ENCODE results near the gene LRRN2.

LRRN2 gene

DNA sequence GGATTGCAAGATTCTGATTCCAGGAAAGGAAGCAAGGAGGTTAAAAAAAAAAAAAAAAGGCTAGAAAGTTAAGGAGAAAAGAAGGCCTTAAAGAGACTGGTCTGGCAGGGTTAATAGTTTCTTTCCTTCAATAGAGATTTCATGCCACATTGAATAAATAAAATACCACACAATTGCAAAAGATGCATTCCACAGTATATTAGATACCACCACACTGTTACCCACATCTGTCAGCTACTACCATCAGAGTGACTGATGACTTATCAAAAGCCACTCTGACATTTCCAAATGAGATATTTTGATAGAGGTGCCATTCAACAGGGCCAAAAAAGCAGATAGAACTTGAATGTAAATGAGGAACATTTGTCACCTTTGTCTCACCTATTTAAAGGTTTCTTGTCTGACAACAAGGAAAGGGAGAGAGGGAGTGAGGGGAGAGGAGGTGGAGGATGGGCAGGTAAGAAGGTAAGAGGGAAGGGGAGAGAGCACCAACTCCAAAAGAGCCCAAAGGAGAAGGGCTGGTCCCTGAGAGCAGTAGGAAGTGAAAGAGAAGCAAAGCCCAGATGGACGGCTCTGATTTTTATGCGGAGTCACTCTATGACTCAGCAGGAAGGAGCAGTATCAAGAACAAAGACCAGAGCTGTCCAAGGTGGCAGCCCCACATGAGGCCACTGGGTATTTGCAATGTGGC lies 38.3 kb downstream of the LRRN2 start:
- Histone ChIP-seq H3K4me3 (ENCODE audit: low read depth, low read length) (no peak overlapping the region), H3K27me3 (no peaks in the 10 kb centered on the region), H3K36me3 (no peaks in the 10 kb centered on the region), H3K9me3 (no peaks in the 10 kb centered on the region), H3K4me1 (peaks cover 42% of the 10 kb centered on the region)
- TF ChIP-seq, protein P1, sequence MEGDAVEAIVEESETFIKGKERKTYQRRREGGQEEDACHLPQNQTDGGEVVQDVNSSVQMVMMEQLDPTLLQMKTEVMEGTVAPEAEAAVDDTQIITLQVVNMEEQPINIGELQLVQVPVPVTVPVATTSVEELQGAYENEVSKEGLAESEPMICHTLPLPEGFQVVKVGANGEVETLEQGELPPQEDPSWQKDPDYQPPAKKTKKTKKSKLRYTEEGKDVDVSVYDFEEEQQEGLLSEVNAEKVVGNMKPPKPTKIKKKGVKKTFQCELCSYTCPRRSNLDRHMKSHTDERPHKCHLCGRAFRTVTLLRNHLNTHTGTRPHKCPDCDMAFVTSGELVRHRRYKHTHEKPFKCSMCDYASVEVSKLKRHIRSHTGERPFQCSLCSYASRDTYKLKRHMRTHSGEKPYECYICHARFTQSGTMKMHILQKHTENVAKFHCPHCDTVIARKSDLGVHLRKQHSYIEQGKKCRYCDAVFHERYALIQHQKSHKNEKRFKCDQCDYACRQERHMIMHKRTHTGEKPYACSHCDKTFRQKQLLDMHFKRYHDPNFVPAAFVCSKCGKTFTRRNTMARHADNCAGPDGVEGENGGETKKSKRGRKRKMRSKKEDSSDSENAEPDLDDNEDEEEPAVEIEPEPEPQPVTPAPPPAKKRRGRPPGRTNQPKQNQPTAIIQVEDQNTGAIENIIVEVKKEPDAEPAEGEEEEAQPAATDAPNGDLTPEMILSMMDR (IDR thresholded peaks at IDR 0.05; ENCODE audit: low read depth, low read length): no peak
- peak; percentile 42 for DNase-seq

DNA sequence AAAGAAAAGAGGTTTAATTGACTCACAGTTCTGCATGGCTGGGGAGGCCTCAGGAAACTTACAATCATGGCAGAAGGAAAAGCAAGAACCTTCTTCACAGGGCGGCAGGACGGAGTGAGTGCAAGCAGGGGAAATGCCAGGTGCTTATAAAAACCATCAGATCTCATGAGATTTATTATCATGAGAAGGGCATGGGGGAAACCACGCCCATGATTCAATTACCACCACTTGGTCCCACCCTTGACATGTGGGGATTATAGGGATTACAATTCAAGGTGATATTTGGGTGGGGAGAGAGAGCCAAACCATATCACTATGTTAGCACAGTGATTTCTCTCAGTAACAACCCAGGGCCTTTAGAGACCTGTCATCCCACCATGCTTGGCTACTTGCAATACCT lies 39.9 kb downstream of the LRRN2 start:
- H3K4me1 ChIP-seq: peaks cover 30% of the 10 kb centered on the region
- TF ChIP-seq, protein P1 (IDR thresholded peaks at IDR 0.05; ENCODE audit: low read depth, low read length): no peak
- H3K36me3 ChIP-seq: no peaks in the 10 kb centered on the region
- no peak for DNase-seq
- no peak overlapping the region for H3K4me3 ChIP-seq (ENCODE audit: low read depth, low read length)
- H3K27me3 ChIP-seq: no peaks in the 10 kb centered on the region
- no peaks in the 10 kb centered on the region for H3K9me3 ChIP-seq

DNA sequence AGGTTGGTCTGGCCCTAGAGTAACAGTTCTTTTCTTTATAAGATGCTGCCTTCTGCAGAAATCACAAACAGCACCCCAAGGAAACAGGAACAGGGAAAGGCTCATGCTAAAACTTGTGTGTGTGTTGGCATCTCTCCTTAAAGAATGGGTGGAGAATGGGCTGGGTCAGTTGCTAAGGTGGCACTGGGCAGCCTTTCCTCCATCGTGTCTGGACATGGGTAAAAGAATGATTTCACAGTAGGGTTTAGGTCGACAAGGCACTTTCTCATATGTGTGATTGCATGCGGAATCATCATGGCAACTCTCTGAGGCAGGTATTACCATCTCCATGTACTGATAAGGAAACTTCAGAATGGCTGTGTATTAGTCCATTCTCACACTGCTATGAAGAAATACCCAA lies 40.3 kb downstream of the LRRN2 start:
- DNase-seq: no peak
- Histone ChIP-seq H3K36me3 (no peaks in the 10 kb centered on the region), H3K27me3 (no peaks in the 10 kb centered on the region), H3K4me1 (peaks cover 30% of the 10 kb centered on the region), H3K9me3 (no peaks in the 10 kb centered on the region), H3K4me3 (ENCODE audit: low read depth, low read length) (no peak overlapping the region)
- TF ChIP-seq, protein P1 (IDR thresholded peaks at IDR 0.05; ENCODE audit: low read depth, low read length): no peak

DNA sequence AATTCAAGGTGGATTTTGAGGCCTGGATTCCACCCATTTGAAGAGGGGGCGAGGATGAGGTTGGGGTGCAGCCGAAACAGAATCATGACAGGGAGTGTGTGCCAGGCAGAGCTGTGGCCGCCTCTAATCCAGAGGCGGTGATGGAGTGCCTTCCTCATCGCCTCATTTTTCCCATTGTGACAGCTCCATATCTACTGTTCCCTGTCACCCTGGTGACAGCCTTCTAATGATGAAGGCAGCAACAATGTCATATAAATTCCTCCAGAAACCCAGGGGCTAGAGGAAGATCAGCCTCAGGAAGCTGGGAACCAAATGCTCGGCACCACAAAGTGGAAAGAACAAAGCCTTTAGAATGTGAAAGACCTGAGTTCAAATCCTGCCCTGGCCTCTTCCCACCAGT lies 42.0 kb downstream of the LRRN2 start:
- Histone ChIP-seq H3K4me3 (ENCODE audit: low read depth, low read length) (no peak overlapping the region), H3K4me1 (peaks cover 19% of the 10 kb centered on the region), H3K27me3 (no peaks in the 10 kb centered on the region), H3K9me3 (no peaks in the 10 kb centered on the region), H3K36me3 (no peaks in the 10 kb centered on the region)
- TF ChIP-seq, protein P1 (IDR thresholded peaks at IDR 0.05; ENCODE audit: low read depth, low read length): no peak
- no peak for DNase-seq

DNA sequence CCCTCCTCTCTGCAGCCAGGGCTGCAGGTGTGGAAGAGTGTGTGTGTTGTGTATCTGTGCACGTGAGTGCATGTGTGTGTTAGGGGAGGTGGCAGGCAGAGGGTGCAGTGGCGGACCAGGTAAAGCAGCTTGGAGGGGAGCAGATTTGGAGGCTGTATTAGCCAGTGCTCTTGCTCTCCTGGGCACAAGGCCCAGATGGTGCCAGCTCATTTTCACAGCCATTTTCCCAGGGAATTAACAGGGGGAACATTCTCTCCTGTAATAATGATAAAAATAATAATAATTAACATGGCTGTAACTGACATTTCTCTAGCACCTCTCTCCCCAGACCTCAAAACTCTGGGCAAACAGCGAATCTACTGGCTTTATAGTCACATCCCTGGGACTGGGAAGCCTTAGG lies 43.6 kb downstream of the LRRN2 start:
- no peak for DNase-seq
- peaks cover 17% of the 10 kb centered on the region for H3K4me1 ChIP-seq
- H3K27me3 ChIP-seq: no peaks in the 10 kb centered on the region
- TF ChIP-seq, protein P1 (IDR thresholded peaks at IDR 0.05; ENCODE audit: low read depth, low read length): no peak
- H3K36me3 ChIP-seq: no peaks in the 10 kb centered on the region
- no peak overlapping the region for H3K4me3 ChIP-seq (ENCODE audit: low read depth, low read length)
- no peaks in the 10 kb centered on the region for H3K9me3 ChIP-seq

DNA sequence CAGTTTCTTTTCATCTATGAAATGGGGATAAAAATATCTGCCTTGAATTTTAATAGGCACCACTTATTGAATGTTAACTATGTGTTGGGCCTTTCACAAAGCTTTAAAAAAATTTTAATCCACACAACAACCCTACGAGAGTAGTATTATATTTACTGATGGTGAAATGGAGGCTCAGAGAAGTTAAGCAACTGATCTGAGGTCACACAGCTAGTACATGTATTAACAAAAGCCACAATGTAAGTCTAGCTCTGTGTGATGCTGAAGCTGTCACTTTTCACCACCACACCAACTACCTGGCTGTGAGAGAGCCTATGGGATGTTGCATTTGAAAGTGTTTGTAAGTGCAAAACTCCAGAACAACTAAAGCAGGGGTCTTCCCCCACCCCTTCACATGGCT lies 44.1 kb downstream of the LRRN2 start:
- peaks cover 22% of the 10 kb centered on the region for H3K4me1 ChIP-seq
- no peaks in the 10 kb centered on the region for H3K27me3 ChIP-seq
- TF ChIP-seq, protein P1 (IDR thresholded peaks at IDR 0.05; ENCODE audit: low read depth, low read length): no peak
- H3K36me3 ChIP-seq: no peaks in the 10 kb centered on the region
- no peaks in the 10 kb centered on the region for H3K9me3 ChIP-seq
- no peak overlapping the region for H3K4me3 ChIP-seq (ENCODE audit: low read depth, low read length)
- no peak for DNase-seq
